Esophagus squamous epithelium (tissue), 4 donors: Measurements from ENCODE around the gene GARNL3.

ENCODE experiments used
- POLR2A ChIP-seq, 4 donors: fragments of 450-650 bp; IDR thresholded peaks; one replicate each; pipeline ENCODE4 v1.6.1; 2017; ENCODE audit warnings: antibody characterized with exemption in 4 of 4, mild to moderate bottlenecking in 4 of 4, moderate library complexity in 3 of 4
- TF ChIP-seq, protein P1 (sequence below), 6 experiments: fragments of 450-650 bp in 4 of 6; fragments of 200-600 bp in 2 of 6; sonication (generic) in 2 of 6; IDR thresholded peaks; one replicate each; pipeline ENCODE4 v1.5.1; 2016 to 2019; ENCODE audit warnings: antibody characterized with exemption in 6 of 6, mild to moderate bottlenecking in 4 of 6, moderate library complexity in 4 of 6

DNA sequence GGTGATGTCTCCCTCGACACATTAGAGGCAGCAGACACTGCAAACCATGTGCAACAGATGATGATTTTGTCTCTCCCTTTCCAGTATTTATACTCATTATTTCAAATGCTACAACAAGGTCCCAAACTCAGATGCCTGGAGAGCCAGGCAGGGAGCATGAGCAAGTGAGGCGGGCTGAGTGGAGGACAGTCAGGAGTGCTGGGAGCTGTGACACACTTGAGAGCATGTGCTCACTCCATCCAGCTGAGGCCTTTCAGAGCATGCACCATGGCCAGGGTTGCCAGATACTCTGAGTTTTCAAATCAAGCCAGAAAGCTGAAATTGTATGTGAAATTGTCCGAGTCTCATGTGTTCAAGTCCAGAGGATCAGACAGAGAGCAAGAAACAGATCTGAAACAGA lies 76.6 kb downstream of the GARNL3 start:
- TF ChIP-seq, protein P1, sequence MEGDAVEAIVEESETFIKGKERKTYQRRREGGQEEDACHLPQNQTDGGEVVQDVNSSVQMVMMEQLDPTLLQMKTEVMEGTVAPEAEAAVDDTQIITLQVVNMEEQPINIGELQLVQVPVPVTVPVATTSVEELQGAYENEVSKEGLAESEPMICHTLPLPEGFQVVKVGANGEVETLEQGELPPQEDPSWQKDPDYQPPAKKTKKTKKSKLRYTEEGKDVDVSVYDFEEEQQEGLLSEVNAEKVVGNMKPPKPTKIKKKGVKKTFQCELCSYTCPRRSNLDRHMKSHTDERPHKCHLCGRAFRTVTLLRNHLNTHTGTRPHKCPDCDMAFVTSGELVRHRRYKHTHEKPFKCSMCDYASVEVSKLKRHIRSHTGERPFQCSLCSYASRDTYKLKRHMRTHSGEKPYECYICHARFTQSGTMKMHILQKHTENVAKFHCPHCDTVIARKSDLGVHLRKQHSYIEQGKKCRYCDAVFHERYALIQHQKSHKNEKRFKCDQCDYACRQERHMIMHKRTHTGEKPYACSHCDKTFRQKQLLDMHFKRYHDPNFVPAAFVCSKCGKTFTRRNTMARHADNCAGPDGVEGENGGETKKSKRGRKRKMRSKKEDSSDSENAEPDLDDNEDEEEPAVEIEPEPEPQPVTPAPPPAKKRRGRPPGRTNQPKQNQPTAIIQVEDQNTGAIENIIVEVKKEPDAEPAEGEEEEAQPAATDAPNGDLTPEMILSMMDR (IDR thresholded peaks at IDR 0.05) = no peak
- no peak for TF ChIP-seq POLR2A (IDR thresholded peaks at IDR 0.05)
